Fibroblast of skin of back (primary cell): ENCODE data around the gene GRIP1.

ENCODE experiments used
- DNase-seq: peaks from one replicate; pipeline ENCODE4 v3.0.0-alpha.2; 2013

Gene GRIP1

DNA sequence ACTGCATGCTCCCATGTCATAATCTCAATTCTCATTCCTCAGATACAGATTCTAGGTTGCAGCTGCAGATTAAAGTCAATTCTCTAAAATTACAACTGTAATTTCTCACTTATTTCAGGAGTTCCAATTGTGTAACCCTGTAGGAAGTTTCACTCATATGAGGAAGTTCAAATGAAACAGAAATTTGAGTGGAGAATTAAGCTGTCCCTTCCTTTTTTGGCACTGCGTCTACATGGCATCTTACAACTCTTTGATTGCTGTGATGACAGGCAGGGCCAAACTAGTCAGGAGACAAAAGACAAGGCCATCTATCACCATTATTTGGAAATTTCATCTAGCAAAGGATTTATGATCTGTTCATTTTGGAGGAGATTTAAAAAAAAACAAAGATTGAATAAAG, 13.3 kb upstream of the GRIP1 start:
- no peak for DNase-seq

DNA sequence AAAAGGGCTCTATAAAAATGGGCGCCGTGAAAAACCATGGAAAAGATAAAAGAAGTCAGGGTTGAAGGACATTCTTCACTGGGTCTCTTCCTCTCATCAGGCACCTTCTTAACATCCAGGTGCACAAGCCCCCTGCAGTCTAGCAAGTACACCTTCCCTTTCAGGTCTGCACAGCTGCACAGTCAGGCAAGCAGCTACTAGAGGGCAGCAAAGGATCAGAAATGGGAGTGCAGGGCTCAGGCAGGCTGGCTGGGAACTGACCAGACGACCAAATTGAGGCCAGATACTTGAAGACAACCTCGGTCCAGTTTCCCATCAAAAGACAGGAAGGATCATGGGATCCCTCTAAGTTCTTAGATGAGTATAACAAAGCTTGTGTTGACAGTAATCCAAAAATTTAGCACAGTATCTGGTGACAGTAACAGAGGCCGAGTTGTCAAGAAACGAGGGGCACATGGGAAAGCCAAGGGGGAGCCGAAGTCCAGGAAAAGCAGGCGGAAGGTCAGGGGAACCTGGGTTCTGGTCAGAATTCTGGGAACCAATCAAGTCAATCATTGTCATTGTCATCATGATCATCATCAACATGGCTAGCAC, 10.1 kb upstream of the GRIP1 start:
- peak; percentile 11 for DNase-seq

DNA sequence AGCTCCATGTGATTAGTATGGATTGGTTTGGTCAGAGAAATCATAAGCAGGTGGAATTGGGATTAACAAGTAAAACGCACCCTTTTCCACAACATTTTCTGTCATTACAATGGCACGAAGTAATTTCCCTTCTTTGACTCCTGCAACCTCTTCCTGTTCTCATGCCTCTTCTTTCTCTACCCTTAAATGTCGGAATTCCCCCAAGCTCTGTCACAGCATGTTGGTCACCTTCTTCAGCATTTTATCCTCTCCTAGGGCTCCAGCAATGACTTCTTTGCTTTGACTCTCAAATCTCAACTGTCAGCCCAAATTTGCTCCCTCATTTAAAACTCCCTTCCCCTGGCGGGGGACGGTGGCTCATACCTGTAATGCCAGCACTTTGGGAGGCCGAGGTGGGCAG, 5.3 kb upstream of the GRIP1 start:
- no peak for DNase-seq

DNA sequence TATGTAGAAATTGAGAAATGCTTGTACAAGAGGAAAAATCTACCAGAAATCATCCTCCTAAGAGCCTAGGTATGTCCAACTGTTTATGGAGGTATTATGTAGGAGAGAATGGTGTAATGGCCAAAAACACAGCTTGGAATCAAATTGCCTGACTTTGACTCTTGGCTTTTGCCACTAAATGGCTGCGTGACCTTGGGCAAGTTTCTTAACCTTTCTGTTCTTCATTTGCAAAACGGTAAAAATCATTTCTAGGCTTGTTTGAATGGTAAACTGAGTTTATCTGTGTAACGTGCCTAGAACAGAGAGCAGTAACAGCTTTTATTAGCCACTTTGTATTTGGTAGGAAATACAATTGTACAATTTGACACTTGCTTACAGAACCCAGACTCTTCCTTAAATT, 4.9 kb upstream of the GRIP1 start:
- DNase-seq, result no peak

DNA sequence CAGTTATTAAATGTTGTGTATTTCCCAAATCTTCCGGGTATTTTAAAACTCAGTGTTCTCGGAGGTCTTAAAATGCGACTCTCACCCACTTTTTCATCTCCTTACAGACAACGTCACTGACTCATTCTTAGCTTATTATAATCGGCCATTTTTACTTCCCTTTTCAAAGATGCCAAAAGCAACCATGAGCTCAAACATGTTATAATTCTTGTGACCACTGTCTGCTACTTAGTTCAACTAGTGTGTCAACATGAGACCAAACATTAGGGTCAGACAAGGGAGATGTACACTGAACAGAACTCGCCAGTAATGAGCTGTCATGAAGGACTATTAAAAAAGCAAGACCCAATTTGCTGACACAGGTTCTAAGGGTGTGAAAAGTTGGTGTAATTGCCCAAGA, 4.2 kb upstream of the GRIP1 start:
- DNase-seq, result no peak

DNA sequence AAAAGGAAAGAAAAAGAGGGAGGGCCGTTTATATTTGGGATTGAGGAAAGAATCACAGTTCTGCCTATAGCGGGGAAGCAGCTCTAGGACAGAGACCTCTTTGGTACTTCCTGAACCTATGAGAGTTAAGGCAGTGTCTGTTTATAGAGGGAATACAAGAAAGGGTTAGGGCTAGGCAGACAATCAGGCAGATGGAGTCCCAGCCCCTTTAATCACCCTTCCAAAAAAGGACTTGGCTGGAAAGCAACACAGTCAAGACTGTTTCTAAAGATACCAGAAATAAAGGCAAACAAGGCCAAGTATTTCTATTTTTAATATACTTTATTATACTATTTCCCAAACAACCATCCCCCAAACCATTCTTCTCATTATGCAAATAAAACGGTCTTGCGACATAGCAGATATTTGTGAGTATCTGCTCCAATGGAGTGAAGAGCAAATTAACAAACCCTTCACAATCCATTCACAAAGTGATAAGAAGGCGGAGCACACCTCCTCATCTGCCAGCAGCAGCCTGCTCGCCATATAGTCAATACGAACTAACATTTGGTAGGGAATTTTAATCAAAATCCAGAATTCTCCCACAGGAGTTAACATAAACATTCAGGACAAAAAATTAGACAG, 697 bp upstream of the GRIP1 start:
- DNase-seq, result no peak

DNA sequence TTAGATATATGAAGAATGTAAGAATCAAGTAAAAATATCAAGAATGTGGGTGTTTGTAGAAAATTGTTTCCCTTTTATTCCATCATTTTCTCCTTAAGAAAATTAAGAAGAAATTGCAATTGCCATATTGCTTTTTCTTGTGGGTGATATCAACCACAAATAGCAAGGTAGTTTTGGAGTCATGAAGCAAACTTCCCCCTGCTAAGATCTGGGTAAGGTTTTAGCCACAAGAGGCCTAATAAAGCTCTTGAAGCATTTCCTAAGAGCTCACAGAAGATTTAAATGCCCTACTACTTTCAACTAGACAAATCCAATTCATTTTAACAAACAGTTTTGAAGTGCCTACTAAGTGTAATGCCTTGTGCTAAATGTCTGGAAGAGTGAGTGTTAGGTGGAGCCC, 2.6 kb downstream of the GRIP1 start:
- DNase-seq, result no peak

DNA sequence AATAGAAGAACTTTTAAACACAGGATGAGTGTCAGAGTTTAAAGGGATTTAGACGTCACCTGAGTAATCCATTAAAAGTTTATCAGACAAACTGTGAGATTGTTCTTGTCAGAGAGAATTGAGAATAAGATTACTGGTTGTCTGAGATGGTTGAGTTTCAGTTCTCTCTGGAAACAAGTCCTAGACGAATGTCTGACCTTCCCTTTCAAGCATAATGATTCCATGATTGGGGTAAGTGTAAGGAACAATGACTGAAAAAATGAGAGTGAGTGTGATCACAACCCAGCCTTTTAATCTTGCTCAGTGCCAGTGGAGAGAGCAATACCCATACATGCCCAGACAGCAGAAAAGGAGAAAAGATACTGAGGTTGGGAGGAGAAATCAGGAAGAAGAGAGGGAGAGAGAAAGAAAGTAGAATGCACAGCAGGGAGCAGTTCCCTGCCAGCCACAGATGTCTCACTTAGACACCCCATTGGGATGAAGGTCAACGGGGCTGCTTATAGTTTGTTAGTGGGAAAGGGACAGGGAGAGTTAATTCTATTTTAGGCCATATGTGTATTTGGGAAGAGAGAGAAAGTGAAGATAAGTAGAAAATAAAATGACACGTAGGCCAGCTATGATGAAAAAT, 4.3 kb downstream of the GRIP1 start:
- DNase-seq, result no peak

DNA sequence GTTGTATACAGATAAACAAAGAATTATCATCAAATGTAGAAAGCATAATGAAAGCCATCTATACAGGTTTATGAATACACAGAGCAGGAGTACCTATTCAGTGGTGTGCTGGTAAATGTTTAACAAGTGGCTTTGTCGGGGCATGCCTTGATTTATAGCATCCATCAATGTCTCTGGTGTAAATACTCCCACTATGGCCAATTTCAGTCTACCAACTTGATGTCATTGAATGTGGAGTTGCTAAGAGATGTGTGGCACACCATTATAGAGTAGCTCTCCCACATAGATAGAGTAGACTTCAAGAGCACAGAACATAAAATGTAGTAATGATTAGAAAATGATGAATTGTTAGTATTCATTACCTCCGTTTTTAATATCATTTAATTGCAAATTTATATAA, 9.3 kb downstream of the GRIP1 start:
- DNase-seq, result no peak

DNA sequence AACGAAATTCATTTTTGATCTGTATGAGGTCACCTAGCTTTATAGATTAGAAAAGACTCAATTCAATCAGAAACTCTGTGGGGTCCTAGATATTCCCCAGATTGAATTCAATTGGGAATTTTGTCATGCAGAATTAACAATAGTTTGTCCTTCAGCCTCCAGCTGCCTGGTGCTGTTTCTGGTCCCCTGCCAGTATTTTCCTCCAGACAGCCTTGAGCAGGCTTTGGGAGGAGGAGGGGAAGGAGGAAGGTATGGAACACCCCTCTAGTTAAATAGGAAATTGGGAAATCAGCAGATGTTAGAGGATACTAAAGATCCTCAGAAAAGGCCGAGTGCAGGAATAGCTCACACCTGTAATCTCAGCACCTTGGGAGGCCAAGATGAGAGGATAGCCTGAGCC, 10.6 kb downstream of the GRIP1 start:
- peak; percentile 21 for DNase-seq

DNA sequence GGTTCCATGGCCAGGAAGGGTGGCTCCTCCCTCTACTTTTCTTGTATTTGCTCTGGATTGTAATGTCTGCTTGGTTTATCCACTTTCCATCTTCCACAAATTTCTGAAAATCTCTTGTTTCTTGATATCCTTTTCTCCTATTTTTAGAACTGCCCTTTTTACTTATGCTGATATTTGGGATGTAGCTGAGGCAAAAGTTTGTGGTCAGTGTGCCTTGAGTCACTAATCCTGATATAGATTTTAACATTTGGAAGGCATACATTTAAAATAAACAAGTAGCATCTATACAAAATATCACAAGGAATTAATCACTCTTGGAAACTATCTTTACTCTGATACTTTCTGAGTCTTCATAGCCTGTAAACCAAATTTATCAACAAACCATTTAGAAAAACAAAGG, 11.0 kb downstream of the GRIP1 start:
- peak; percentile 29 for DNase-seq

DNA sequence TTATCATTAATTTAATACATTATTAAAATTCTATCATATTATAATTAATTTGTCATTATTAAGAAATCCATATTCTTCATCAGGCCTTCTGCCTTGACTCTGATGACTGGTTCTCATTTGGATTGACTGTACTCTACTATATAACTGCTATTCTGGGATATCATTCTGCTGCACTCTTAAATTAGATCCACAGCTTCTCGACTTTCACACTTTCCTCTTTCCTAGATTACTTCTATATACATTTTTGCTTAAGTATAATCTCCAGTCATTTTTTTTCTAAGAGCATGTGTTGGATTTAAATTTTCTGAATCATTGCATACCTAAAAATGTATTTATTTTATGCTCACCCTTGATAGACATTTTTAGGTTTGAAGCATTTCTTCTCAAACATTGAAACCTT, 12.4 kb downstream of the GRIP1 start:
- no peak for DNase-seq

DNA sequence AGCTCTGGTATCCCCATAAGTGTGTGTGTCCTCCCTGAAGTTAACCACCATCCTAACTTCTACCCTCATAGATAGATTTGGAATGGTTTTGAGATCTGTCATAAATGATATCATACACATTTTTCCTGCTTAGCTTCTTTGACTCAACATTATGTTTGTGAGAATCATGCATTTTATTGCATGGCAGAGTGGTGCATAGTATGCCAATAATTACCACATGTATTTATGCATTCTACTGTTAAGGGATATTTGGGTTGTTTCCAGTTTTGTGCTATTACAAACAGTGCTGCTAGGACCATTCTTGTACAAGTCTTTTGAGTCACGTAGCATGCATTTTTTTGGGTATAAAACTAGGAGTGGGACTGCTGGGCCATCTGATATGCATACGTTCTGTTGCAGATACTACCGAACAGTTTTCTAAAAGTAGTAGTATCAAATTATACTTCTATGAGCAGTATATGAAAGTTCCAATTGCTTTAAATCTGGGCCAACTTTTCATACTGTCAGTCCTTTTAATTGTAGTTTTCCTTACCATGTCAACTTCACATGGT, 13.4 kb downstream of the GRIP1 start:
- DNase-seq, result peak; percentile 84

DNA sequence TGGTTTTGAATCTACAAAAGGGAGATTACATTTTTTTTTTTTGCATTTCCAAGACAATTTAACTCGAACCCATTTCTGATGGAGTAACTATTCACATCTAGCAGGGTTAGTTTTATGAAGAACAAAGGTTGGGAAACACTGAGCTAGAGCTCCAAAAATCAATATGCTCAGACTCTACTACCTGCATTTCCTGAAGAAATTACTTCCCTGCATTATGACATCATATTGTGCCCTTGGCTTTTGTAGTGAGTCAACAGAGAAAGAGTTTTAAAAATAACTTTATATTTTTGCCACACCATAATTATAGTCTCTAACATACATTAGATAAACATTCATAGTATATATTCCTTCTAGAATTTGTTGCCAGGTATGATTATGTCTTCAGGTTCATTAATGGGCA, 14.8 kb downstream of the GRIP1 start:
- DNase-seq, result peak; percentile 12

DNA sequence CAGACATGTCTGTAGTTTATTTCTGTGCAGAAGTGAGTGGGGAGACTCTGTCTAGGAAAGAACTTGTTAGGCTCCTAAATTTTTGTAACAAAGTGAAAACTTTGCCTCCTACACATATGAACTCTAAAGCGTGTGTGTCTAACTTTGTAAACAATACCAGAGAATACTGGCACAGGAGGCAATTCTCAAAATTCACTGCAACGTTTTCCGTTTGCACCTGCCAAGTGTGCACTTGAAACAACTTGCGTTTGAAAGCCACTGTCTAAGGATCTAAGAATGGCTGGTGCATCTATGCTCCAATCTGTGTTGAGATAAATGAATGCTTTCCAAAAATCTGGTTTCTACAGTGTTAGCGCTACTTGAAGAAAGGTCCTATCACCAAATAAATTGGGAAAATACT, 15.3 kb downstream of the GRIP1 start:
- DNase-seq, result no peak

DNA sequence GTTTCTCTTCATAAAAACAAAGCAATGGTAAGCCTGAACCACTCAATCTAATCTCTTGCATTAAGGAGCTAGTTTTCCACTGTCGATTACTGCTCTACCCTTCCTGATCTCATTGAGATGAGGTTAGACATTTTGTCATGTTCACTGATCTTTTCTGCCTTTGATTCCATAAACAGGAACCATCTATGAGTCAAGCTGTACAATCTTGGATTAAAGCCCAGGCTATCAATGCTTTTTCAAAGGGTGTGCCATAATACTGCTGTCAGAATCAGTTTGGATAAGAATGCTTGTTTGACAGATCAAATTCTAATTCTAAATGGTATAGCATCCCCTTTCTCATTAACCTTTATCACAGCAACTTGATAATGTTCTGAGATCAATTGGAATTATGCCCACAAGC, 16.1 kb downstream of the GRIP1 start:
- DNase-seq, result peak; percentile 79

DNA sequence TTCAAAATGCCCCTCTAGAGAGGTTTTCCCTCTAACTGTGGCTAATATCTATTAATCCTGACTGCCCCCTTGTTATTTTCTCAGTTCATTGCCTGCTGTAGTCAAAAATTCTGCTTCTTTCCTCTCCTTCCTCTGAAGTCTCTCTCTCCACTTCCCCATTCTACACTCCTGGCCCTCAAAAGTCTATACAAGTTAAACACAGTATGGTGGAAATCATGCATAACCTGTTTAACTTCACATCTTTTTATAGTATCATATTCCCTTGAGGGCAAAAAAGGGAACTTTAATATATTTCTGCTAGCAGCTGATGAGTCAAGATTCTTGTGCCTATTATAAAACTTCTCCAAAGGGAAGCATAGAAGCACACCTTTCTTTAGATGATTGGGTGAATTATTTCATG, 16.7 kb downstream of the GRIP1 start:
- peak; percentile 18 for DNase-seq

DNA sequence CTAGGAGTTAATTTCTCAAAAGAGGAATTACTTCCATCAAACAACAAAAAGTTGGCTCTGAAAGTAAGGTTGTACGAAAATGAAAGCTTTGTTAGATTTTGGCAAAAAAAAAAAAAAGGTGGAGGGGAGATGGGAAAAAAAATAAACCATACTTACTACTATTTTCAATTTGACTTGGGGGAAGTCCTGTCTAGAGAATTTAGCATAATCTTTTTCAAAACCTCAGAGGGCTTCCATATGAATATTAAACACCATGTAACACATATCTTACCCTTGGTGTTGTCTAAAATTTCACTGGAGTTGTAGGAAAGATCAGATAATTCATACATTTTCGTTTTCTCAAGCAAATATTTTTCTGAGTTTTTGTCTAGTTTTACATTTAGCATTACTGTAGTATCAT, 17.5 kb downstream of the GRIP1 start:
- no peak for DNase-seq

DNA sequence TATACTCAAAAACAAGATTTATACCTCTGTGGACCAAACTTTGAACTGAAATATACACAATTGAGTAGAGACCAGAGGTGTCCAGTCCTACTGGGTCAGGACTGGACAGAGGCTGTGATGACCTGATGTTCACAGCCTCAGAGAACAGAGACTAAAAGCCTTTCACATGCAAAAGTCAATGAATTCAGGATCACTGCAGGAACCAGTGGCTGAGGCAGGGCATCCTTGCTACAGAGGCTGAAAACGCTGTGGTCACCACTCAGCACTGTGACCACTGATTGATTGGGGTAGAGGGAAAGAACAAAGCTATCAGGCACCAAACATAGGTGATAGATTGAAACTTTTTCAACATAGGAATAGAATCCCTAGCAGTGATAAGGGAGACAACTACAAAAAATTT, 25.1 kb downstream of the GRIP1 start:
- DNase-seq, result no peak

DNA sequence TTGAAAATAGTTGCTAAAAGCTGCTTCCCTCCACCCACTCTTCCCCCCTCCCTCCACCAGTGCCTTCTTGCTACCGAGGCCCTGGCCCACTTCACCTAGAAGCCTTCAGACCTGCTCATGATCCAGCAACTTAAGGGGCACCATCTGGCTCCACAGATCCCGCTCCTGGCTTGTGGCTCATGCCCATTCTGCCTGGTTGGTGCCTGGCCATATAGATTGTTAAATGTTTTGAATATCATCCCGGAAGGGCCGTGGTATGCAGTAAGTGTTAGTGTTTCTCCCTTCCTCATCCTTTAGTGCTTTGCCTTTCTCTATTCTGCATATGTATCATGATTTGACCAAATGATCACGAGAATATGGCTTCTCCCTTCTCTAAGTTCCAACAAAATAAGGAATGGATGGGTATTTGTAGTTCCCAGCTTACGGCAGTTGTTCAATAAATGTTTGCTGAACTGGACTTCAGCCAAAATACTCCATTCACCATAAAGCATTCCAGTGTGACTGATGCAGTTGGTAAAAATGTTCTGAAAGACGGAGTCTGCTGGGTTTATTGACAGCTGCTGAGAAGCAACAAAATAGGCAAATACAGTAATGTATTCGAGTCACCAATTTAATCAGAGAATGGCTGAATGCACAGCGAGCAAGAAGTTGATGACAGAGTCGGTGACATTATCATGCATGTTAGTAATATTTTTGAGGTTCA, 30.7 kb downstream of the GRIP1 start:
- DNase-seq, result peak; percentile 20

DNA sequence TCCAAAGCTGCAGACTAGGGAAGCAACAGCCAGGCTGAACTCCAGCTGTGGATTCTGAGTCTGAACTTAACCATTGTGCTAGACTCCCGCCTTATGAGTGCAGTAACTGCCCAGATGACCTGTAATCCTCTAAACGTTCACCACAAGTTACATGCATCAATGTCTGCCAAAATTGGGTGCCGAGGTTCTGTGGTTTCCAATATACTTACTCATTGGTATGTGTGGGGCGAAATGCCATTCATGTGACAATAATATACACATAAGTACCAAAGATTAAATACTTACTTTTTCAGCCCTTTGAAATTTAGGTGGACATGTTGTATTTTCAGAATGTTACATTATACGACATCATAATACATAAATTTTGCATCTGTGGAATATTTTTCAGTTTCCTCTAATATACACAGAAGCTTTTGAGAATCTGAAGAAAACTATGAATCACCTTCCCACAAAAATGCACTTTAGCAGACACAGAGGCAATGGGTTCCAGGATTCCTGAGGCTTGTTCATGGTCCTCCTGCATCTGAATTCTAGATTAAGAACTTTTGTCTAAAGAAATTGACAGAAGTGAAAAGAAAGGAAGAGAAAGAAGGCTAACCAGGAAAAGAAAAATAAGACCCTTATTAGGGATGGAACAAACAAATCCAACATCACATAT, 31.7 kb downstream of the GRIP1 start:
- peak; percentile 95 for DNase-seq

DNA sequence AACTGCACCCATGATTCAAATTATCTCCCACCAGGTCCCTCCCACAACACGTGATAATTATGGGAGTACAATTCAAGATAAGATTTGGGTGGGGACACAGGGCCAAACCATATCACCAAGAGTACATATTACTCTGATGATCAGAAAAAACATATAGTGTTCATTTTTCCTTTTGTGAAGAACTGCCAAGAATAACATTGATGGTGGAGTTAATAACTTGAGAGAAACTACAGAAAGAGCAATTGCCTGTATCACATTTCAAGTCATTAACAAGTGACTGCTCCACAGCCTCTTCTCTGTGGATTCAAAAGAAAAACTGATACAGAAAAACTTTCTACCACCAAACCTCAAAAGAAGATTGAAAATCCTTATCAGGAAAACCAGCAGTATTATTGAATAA, 34.7 kb downstream of the GRIP1 start:
- no peak for DNase-seq
